HG03521 (cell line): ENCODE measurements around the gene LRBA.
"Not testable (repeated sequence)": the region's sequence is repeated elsewhere in the genome, so short reads cannot be mapped to it uniquely, and the experiment has no call there.

ENCODE experiments used
- ATAC-seq: cut with Tn5 transposase; IDR thresholded peaks from one replicate; pipeline ENCODE4 v1.9.1; 2021; ENCODE audit warnings: mild to moderate bottlenecking, moderate library complexity; ENCODE audit not compliant: unreplicated experiment

Gene LRBA

GRCh38 chr4:151014521-151015458 is at the start of gene LRBA:
Gene LRBA, minus strand, starts transcription at chr4:151015284. Its CDS starts 642 bp downstream, at chr4:151014642.
- peak; percentile 52 for ATAC-seq

- not testable (repeated sequence) for ATAC-seq
These were observed 48.1 kb upstream of the LRBA start for GRCh38 chr4:151063143-151063542.

GRCh38 chr4:151055539-151055938 is 40.5 kb upstream of the LRBA start:
- ATAC-seq = no peak

GRCh38 chr4:151052785-151053184 is 37.7 kb upstream of the LRBA start:
- no peak for ATAC-seq

GRCh38 chr4:151049430-151049884 is 34.4 kb upstream of the LRBA start:
- ATAC-seq = no peak

GRCh38 chr4:151048913-151049312 is 33.8 kb upstream of the LRBA start:
- ATAC-seq = no peak

- ATAC-seq = no peak
These were observed 31.5 kb upstream of the LRBA start for GRCh38 chr4:151046609-151047008.

- no peak for ATAC-seq
These were observed 30.8 kb upstream of the LRBA start for GRCh38 chr4:151045907-151046306.

- ATAC-seq = no peak
These were observed 28.9 kb upstream of the LRBA start for GRCh38 chr4:151043803-151044515.

- no peak for ATAC-seq
These were observed 24.6 kb upstream of the LRBA start for GRCh38 chr4:151039733-151040132.

- no peak for ATAC-seq
These were observed 23.5 kb upstream of the LRBA start for GRCh38 chr4:151038452-151039157.

GRCh38 chr4:151035911-151036310 is 20.8 kb upstream of the LRBA start:
- ATAC-seq = no peak

- ATAC-seq = no peak
These were observed 20.2 kb upstream of the LRBA start for GRCh38 chr4:151035328-151035727.

GRCh38 chr4:151034829-151035228 is 19.7 kb upstream of the LRBA start:
- ATAC-seq = no peak

- no peak for ATAC-seq
These were observed 16.9 kb upstream of the LRBA start for GRCh38 chr4:151031831-151032605.

GRCh38 chr4:151029537-151029936 is 14.5 kb upstream of the LRBA start:
- no peak for ATAC-seq

- not testable (repeated sequence) for ATAC-seq
These were observed 13.9 kb upstream of the LRBA start for GRCh38 chr4:151029006-151029405.

- no peak for ATAC-seq
These were observed 10.7 kb upstream of the LRBA start for GRCh38 chr4:151025759-151026158.

GRCh38 chr4:151022586-151022985 is 7.5 kb upstream of the LRBA start:
- ATAC-seq = no peak

- no peak for ATAC-seq
These were observed 6.7 kb upstream of the LRBA start for GRCh38 chr4:151021637-151022334.
